ENCODE results near the gene HARS2. TPM values are rescaled to one million over a fixed set of nuclear protein-coding genes. Genes with fewer than 3 reads are reported as not detected.

The HARS2 gene
- total RNA-seq, 2 experiments from 2014 or later = 26.1 TPM

DNA sequence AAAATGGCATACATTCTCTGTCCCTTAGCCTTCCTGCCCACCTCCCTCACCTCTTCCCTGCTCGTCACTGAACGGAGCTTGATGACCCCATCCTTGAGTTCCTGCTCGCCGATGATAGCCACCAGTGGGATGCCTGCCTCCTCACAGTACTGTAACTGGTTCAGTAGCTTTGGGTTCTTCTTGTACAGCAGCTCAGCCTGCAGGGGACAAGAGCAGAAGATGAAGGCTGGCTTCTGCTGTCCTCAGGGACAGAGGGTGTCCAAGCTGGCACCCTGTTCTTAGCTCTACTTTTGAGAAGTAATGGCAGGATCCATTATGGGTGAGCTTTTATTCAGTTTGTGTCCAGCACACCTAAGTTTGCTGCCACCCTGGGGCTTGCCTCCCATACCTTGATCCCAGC lies 16.6 kb upstream of the HARS2 start:
- ATAC-seq = no peak
- no peaks in the 10 kb centered on the region for H3K4me1 Mint-ChIP-seq (ENCODE audit: low read depth)
- intact Hi-C loops (cut with micrococcal nuclease) = no loop called here
- H3K9me3 Mint-ChIP-seq = no peaks in the 10 kb centered on the region
- peaks cover 54% of the 10 kb centered on the region for H3K36me3 Mint-ChIP-seq (ENCODE audit: low read depth)
- TF ChIP-seq, protein P1, sequence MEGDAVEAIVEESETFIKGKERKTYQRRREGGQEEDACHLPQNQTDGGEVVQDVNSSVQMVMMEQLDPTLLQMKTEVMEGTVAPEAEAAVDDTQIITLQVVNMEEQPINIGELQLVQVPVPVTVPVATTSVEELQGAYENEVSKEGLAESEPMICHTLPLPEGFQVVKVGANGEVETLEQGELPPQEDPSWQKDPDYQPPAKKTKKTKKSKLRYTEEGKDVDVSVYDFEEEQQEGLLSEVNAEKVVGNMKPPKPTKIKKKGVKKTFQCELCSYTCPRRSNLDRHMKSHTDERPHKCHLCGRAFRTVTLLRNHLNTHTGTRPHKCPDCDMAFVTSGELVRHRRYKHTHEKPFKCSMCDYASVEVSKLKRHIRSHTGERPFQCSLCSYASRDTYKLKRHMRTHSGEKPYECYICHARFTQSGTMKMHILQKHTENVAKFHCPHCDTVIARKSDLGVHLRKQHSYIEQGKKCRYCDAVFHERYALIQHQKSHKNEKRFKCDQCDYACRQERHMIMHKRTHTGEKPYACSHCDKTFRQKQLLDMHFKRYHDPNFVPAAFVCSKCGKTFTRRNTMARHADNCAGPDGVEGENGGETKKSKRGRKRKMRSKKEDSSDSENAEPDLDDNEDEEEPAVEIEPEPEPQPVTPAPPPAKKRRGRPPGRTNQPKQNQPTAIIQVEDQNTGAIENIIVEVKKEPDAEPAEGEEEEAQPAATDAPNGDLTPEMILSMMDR (IDR thresholded peaks at IDR 0.05) = no peak
- POLR2A ChIA-PET = interaction anchor here (0.7 to 3.2 kb wide), 5 partner anchors 10 to 974 kb away, joined by 3 to 11 read pairs (median 8); partner anchors contain the start of genes HARS1, HARS2, IK and NDUFA2
- no peaks in the 10 kb centered on the region for H3K27me3 Mint-ChIP-seq
- H3K4me3 Mint-ChIP-seq = no peak overlapping the region
- DNase-seq = no peak
- no peak overlapping the region for H3K27ac Mint-ChIP-seq
- CTCF ChIA-PET = no interaction called here

DNA sequence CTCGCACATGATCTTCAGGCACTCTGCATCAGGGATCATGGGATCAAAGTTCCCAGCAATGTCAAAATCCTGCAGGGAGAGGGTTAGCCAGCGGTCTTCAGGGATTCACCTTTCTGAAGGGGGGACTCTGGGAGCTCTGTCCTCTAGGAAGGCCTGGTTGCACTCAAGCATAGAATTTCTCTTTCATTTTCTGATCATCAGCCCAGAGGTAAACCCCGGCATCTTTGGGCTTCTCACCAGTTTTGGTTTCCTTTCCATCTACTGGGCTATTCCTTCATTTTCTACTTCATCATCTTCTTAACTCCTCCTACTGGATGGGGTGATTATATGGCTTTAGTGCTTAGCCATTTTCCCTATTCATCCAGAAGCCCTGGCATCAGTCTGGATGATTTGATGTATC lies 13.3 kb upstream of the HARS2 start:
- peaks cover 1% of the 10 kb centered on the region for H3K4me1 Mint-ChIP-seq (ENCODE audit: low read depth)
- H3K36me3 Mint-ChIP-seq (ENCODE audit: low read depth) = peaks cover 58% of the 10 kb centered on the region
- DNase-seq = no peak
- POLR2A ChIA-PET = interaction anchor here (0.6 to 4.3 kb wide), 5 partner anchors 10 to 30 kb away, joined by 3 to 23 read pairs (median 6); partner anchors contain the start of genes HARS1, HARS2, IK and NDUFA2
- no peaks in the 10 kb centered on the region for H3K9me3 Mint-ChIP-seq
- CTCF ChIA-PET = interaction anchor here (1.3 kb wide), 1 partner anchor 13 kb away, joined by 4 read pairs; the partner anchor contains the start of genes HARS1 and HARS2
- H3K4me3 Mint-ChIP-seq = no peak overlapping the region
- no peak for ATAC-seq
- peak overlapping the region; percentile 2 for H3K27ac Mint-ChIP-seq
- H3K27me3 Mint-ChIP-seq = no peaks in the 10 kb centered on the region
- intact Hi-C loops (cut with micrococcal nuclease) = no loop called here
- TF ChIP-seq, protein P1 (IDR thresholded peaks at IDR 0.05) = no peak

DNA sequence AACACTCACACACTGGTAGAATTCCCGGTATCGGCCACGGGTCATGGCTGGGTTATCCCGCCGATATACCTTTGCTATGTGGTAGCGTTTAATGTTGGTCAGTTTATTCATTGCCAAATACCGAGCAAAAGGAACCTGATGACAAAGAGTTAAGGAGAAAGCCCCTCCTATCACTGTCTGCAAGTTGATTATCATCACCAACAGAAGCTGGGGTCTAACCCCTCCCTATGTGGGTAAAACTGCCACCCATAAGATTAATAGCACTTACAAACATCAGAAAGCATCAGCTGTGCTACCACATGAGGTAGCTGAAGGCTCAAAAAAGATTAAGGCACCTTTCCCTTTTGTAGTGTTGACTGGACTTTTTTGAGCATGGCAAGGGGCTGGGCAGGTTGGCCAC lies 12.3 kb upstream of the HARS2 start:
- Mint-ChIP-seq H3K36me3 (ENCODE audit: low read depth) (peaks cover 61% of the 10 kb centered on the region), H3K4me3 (no peak overlapping the region), H3K27ac (no peak overlapping the region), H3K4me1 (ENCODE audit: low read depth) (peaks cover 2% of the 10 kb centered on the region), H3K9me3 (no peaks in the 10 kb centered on the region), H3K27me3 (no peaks in the 10 kb centered on the region)
- intact Hi-C loops (cut with micrococcal nuclease) = no loop called here
- ATAC-seq (no peak), DNase-seq (no peak)
- ChIA-PET POLR2A (interaction anchor here (0.9 to 4.3 kb wide), 3 partner anchors 8 to 15 kb away, joined by 3 to 23 read pairs (median 17); partner anchors contain the start of genes HARS1, HARS2 and WDR55), CTCF (interaction anchor here (1.2 kb wide), 1 partner anchor 10 kb away, joined by 3 read pairs; no protein-coding TSS in a partner anchor)
- TF ChIP-seq, protein P1 (IDR thresholded peaks at IDR 0.05) = no peak

DNA sequence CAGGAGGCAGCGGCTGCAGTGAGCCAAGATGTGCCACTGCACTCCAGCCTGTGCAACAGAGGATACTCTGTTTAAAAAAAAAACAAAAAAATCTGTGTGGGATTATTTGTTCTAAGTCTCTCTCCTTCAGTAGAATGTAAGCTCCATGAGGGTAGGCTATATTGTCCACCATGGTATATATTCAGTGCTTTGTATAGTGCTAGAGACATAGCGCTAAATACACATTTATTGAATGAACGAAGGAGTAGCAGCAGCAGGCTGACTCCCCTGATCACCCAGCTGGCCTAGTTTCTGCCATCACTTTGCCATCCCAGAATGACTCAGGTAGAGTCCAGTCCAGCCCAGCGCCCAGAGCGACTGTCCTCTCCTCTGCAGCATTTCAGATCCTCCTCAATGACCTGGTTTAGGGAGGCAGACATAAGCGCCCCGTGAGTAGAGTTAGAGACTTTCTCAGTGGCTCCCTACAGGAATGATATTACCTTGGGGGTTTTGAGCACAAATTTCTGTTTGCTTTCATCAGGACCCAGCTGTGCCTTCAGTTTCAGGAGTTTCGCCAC lies 801 bp upstream of the HARS2 start:
- CTCF ChIA-PET = interaction anchor here (0.7 to 1.7 kb wide), 10 partner anchors 11 to 874 kb away, joined by 3 to 6 read pairs (median 4); partner anchors contain the start of genes IK and NDUFA2
- TF ChIP-seq, protein P1 (IDR thresholded peaks at IDR 0.05) = no peak
- intact Hi-C loops (cut with micrococcal nuclease) = loop anchor here (5.0 kb wide), 1 partner anchor 43 kb away; the partner anchor contains the start of genes IK and NDUFA2
- no peak for DNase-seq
- Mint-ChIP-seq H3K27me3 (no peaks in the 10 kb centered on the region), H3K9me3 (no peaks in the 10 kb centered on the region), H3K27ac (peak overlapping the region; percentile 97), H3K4me3 (peak overlapping the region; percentile 99), H3K4me1 (ENCODE audit: low read depth) (peaks cover 34% of the 10 kb centered on the region), H3K36me3 (ENCODE audit: low read depth) (peaks cover 30% of the 10 kb centered on the region)
- POLR2A ChIA-PET = interaction anchor here (0.7 to 4.0 kb wide), 22 partner anchors 11 to 290 kb away, joined by 3 to 29 read pairs (median 4); partner anchors contain the start of genes ANKHD1, EIF4EBP3, IK and NDUFA2
- no peak for ATAC-seq

DNA sequence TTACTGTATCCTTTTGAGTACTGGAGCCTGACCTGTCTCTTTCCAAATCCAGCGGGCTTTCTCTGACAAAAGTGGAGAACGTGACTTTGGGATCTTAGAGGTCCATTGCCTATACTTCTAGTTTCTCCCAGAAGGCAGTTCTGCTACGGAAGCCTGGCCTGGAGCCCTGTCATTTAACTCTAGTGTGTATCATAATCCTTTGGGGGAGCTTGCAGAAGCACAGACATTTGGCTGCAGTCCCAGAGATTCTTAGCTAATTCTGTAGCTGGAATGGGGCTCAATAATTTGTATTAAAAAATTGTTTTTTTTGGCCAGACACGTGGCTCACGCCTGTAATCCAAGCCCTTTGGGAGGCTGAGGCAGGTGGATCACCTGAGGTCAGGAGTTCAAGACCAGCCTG lies 3.0 kb downstream of the HARS2 start:
- peaks cover 48% of the 10 kb centered on the region for H3K36me3 Mint-ChIP-seq (ENCODE audit: low read depth)
- CTCF ChIA-PET = interaction anchor here (1.4 to 1.7 kb wide), 2 partner anchors 15 to 322 kb away, joined by 3 to 4 read pairs; no protein-coding TSS in a partner anchor

More for the DNA sequence above, 3.0 kb downstream of the HARS2 start:
- intact Hi-C loops (cut with micrococcal nuclease) = loop anchor here (5.0 kb wide), 1 partner anchor 47 kb away; the partner anchor contains the start of genes IK and NDUFA2
- Mint-ChIP-seq H3K4me3 (no peak overlapping the region), H3K4me1 (ENCODE audit: low read depth) (peaks cover 22% of the 10 kb centered on the region), H3K27me3 (no peaks in the 10 kb centered on the region), H3K27ac (no peak overlapping the region), H3K9me3 (no peaks in the 10 kb centered on the region)
- TF ChIP-seq, protein P1 (IDR thresholded peaks at IDR 0.05) = no peak
- DNase-seq = no peak
- ATAC-seq = no peak
- POLR2A ChIA-PET = interaction anchor here (1.6 kb wide), 1 partner anchor 17 kb away, joined by 5 read pairs; no protein-coding TSS in a partner anchor
